Adipocyte (in vitro differentiated cells): ENCODE data around the gene BMX.

Experiments used
- DNase-seq: peaks from one replicate; pipeline ENCODE4 v3.0.0-alpha.2; 2015; ENCODE audit warnings: low read depth
- H3K27me3 ChIP-seq: replicated peaks from 2 replicates; pipeline ENCODE4 v1.7.0; 2013; ENCODE audit warnings: mild to moderate bottlenecking, low read length, moderate library complexity; ENCODE audit not compliant: control insufficient read depth, insufficient read depth
- H3K36me3 ChIP-seq: 2 replicates; pipeline ENCODE4 v1.7.0; 2013; ENCODE audit warnings: low read length, mild to moderate bottlenecking, moderate library complexity; ENCODE audit not compliant: control insufficient read depth, insufficient read depth, severe bottlenecking
- H3K4me1 ChIP-seq: 2 replicates; pipeline ENCODE4 v1.7.0; 2013; ENCODE audit warnings: mild to moderate bottlenecking, low read length, moderate library complexity; ENCODE audit not compliant: control insufficient read depth, insufficient read depth
- H3K4me3 ChIP-seq: 2 replicates; pipeline ENCODE4 v1.7.0; 2013; ENCODE audit warnings: mild to moderate bottlenecking, low read length, moderate library complexity
- H3K9ac ChIP-seq: 2 replicates; pipeline ENCODE4 v1.7.0; 2013; ENCODE audit warnings: mild to moderate bottlenecking, low read length, moderate library complexity
- H3K9me3 ChIP-seq: 2 replicates; pipeline ENCODE4 v1.7.0; 2013; ENCODE audit warnings: mild to moderate bottlenecking, low read length, moderate library complexity; ENCODE audit not compliant: control insufficient read depth

Gene BMX

DNA sequence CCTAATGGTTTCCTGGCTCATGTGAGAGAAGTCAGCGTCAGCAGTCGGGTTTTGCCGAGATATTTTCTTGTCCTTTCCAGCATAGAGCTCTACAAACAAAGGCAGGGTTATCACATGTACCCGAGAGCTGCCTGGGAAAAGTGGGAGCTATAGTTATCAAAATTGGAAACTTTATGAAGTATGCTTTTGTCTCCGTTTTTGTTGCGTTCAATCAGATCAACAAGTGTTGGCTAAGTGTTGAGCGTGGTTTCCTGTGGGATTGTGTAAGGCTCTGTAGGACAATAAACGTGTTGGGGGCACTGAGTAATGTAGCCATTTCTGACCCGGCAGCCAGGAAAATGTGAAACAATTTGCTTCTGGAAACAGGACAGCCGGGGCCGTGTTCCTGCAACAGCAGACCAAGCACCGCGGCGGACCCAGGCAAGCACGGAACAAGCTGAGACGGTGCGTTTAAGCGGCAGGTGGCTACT lies at the start of gene BMX:
Gene BMX, plus strand, starts transcription at position 311 of the 470 bp plus-strand sequence. CDS start 7,547 bp downstream, outside the sequence.
- Histone ChIP-seq H3K4me3 (peak within 1 kb of the TSS; percentile 62), H3K4me1 (peaks cover 15% of the 10 kb centered on the region), H3K9ac (no peak within 1 kb of the TSS), H3K9me3 (no peaks in the 10 kb centered on the region), H3K36me3 (no peaks in the 10 kb centered on the region), H3K27me3 (peaks cover 39% of the 10 kb centered on the region)
- no peak for DNase-seq

DNA sequence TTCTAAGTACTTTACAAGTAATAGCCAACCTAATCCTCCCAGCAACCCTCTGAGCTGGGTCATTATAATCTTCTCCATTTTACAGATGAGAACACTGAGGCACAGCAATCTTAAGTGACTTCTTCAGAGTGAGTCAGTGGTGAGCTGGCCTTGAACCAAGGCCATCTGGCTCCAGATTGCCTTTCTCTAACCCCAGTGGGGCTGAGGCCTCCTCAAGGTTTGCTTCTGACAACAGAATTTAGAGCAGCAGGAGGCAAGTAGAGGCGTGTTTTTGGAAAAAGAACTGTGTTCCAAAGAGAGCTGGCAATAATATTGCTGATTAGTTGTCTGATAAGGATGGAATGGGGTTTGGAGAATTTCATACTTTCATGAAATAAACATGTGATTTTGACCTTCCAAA lies 48.7 kb upstream of the BMX start:
- H3K4me3 ChIP-seq: no peak overlapping the region
- peak; percentile 58 for DNase-seq
- H3K27me3 ChIP-seq: peaks cover 4% of the 10 kb centered on the region
- no peaks in the 10 kb centered on the region for H3K9me3 ChIP-seq
- peaks cover 9% of the 10 kb centered on the region for H3K4me1 ChIP-seq
- H3K9ac ChIP-seq: no peak overlapping the region
- H3K36me3 ChIP-seq: peaks cover 11% of the 10 kb centered on the region

DNA sequence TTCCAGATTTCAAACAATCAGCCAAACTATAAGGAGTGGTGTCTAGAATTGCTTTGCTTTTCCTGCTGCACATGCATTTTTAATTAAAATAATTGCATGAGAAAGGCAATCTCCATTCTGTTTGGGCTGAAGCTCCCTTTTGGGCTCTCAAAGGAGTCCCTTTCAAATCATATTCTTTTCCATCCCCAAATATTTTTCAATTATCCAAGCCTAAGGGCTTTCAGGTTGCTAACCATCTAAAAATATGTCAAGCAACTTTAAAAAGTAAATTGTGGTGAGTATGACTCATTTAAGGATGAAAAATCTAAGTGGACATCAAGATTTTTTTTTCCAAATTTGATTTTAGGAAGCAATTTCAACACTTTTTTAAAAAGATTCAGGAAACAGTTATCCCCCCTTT lies 35.9 kb upstream of the BMX start:
- H3K36me3 ChIP-seq: peaks cover 3% of the 10 kb centered on the region
- DNase-seq: peak; percentile 51
- H3K9ac ChIP-seq: no peak overlapping the region
- H3K4me1 ChIP-seq: peaks cover 10% of the 10 kb centered on the region
- H3K9me3 ChIP-seq: no peaks in the 10 kb centered on the region
- peaks cover 7% of the 10 kb centered on the region for H3K27me3 ChIP-seq
- no peak overlapping the region for H3K4me3 ChIP-seq

DNA sequence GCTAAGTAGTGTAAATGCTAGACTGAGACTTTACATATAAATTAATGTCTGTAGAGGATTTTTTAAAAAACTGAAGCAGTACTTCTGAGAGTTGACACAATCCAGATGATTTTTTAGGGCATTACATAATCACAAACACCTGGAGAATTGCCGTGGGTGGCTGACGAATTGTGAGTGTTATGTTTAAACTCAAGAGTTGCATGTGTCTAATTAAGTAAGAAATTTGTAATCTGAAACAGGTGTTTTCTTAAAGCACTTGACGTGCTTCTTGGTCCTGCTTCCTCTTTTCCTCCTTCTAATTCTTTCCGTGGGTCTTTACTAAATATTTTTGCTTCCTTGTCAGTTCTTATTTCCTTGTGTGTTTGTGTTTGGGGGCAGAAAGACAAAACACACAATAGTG lies 35.3 kb upstream of the BMX start:
- no peak overlapping the region for H3K9ac ChIP-seq
- peak; percentile 72 for DNase-seq
- H3K4me1 ChIP-seq: peaks cover 10% of the 10 kb centered on the region
- H3K27me3 ChIP-seq: peaks cover 5% of the 10 kb centered on the region
- H3K9me3 ChIP-seq: no peaks in the 10 kb centered on the region
- peaks cover 3% of the 10 kb centered on the region for H3K36me3 ChIP-seq
- no peak overlapping the region for H3K4me3 ChIP-seq

DNA sequence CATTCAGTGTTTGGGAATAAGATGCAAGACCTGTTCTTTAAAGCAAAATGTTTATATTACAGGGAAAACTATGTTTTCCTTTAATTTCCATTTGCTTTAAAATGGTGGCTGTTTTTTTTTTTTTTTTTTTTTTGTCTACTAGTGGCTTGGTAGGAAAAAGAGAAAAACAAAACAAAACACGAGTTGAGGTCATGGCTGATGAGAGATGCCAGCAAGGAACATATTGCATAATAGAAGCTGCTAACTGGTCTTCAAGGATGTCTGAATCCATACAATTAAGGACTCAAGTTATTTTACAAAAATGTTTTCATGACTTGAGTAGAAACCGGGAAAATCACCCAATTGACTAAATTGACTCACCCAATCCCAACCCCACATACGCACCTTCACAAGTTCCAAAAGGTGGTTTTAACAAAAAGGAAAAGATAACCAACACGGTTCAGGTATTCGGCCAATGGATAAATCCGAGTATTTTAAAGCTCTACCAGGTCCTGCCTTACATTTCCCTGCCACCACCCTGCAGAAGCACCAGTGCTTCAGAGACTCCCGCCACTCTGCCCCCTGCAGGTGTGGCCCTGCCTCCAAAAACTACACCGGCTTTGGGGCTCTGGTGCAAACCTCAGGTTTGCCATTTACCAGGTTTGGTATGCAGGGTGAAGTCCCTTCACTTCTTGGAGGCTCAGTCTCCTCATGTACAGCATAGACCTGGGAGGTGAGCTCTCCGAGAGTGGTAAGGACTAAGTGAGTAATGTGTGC lies 34.5 kb upstream of the BMX start:
- peak; percentile 65 for DNase-seq

DNA sequence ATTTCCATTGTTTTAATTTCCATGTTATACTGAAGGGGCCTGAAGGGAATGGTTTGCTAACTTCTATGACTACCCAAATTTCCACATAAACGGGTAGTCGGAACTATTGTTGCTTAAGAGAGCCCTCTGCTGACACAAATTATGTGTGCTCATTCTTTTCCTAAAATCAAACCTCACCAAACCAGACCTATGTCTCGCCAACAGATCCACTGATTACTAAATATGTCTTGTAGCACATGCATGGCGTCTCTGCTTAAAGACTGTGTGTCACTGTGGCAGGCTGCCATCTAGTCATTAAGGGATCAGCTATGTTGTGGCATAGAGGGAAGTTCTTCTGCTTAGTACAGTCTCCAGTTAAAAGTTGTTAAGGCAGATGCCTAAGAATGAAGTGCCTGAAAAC lies 32.6 kb upstream of the BMX start:
- Histone ChIP-seq H3K4me3 (no peak overlapping the region), H3K36me3 (no peaks in the 10 kb centered on the region), H3K27me3 (peaks cover 1% of the 10 kb centered on the region), H3K9ac (no peak overlapping the region), H3K9me3 (no peaks in the 10 kb centered on the region), H3K4me1 (peaks cover 15% of the 10 kb centered on the region)
- DNase-seq: peak; percentile 82

More for the DNA sequence above, 34.5 kb upstream of the BMX start:
- H3K4me3 ChIP-seq: no peak overlapping the region
- H3K4me1 ChIP-seq: peaks cover 10% of the 10 kb centered on the region
- no peaks in the 10 kb centered on the region for H3K36me3 ChIP-seq
- H3K9me3 ChIP-seq: no peaks in the 10 kb centered on the region
- no peak overlapping the region for H3K9ac ChIP-seq
- H3K27me3 ChIP-seq: peaks cover 5% of the 10 kb centered on the region

DNA sequence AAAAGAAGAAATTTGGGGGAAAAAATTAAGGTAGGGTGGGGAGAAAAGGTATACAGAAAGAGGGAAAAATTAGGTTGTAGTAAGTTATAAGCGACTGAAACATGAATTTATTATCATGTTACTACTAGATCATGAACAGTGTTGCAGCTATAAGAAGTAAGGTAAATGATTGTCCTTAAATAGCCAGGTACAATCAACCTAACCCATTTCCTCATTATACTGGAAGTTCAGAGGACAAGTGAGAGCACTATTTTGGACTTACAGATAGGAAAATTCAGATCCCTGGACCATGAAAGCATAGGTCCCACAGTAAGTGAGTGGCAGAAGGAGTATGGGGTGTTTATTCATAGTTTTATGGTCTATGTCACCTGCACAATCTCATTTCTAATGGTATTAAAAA lies 31.0 kb upstream of the BMX start:
- Histone ChIP-seq H3K4me1 (peaks cover 15% of the 10 kb centered on the region), H3K4me3 (no peak overlapping the region), H3K27me3 (no peaks in the 10 kb centered on the region), H3K36me3 (no peaks in the 10 kb centered on the region), H3K9me3 (no peaks in the 10 kb centered on the region), H3K9ac (no peak overlapping the region)
- DNase-seq: no peak

DNA sequence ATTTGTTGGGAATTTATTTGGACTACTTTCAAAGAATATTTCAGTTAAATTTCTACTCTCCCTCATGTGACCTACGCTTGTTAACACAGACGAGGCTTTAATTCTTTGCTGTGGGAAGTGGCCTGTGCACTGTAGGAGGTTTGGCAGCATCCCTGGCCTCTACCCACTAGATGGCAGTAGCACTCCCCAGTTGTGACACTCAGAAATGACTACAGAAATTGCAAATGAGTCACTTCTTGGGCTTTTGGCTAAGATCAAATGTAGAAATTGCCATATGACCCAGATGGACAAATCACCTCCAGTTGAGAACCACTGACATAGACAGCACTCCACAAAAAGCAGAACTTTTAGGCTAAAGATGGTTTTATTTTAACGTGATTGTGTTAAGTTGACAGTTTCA lies 29.6 kb upstream of the BMX start:
- Histone ChIP-seq H3K4me1 (peaks cover 9% of the 10 kb centered on the region), H3K36me3 (no peaks in the 10 kb centered on the region), H3K9me3 (no peaks in the 10 kb centered on the region), H3K27me3 (peaks cover 6% of the 10 kb centered on the region), H3K9ac (no peak overlapping the region), H3K4me3 (no peak overlapping the region)
- peak; percentile 80 for DNase-seq

DNA sequence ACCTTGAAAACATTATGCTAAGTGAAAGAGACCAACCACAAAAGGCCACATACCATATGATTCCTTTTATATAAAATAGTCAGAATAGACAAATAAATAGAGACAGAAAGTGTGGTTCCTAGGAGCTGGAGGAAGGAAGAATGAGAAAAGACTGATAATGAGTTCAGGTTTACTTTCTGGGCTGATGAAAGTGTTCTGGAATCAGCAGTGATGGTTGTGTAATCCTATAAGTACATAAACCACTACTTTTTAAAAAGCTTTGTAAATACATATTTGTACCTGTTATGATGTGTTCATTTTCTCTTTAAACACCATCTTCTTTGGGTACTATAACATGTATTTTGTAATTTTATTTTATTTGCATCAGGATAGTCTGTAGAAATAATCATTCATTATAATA lies 28.1 kb upstream of the BMX start:
- Histone ChIP-seq H3K4me1 (peaks cover 9% of the 10 kb centered on the region), H3K36me3 (no peaks in the 10 kb centered on the region), H3K27me3 (peaks cover 6% of the 10 kb centered on the region), H3K9me3 (no peaks in the 10 kb centered on the region), H3K4me3 (no peak overlapping the region), H3K9ac (no peak overlapping the region)
- peak; percentile 48 for DNase-seq

DNA sequence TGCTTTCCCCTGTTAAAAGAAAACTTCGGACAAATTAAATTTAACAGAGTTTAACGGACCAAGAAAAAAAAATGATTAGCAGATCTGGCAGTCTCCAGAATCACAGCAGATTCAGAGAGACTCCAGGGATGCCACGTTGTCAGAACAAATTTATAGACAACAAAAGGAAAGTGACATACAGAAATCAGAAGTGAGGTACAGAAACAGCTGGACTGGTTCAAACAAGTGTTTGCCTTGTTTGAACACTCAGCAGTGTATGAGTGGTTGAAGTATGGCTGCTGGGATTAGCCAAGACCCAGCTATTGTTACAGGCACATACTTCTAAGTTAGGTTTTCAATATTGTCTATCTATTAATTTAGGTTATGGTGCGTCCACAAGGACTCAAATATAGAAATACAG lies 26.6 kb upstream of the BMX start:
- DNase-seq: no peak
- Histone ChIP-seq H3K9me3 (no peaks in the 10 kb centered on the region), H3K4me3 (no peak overlapping the region), H3K9ac (no peak overlapping the region), H3K27me3 (peaks cover 13% of the 10 kb centered on the region), H3K36me3 (peaks cover 6% of the 10 kb centered on the region), H3K4me1 (peaks cover 5% of the 10 kb centered on the region)

DNA sequence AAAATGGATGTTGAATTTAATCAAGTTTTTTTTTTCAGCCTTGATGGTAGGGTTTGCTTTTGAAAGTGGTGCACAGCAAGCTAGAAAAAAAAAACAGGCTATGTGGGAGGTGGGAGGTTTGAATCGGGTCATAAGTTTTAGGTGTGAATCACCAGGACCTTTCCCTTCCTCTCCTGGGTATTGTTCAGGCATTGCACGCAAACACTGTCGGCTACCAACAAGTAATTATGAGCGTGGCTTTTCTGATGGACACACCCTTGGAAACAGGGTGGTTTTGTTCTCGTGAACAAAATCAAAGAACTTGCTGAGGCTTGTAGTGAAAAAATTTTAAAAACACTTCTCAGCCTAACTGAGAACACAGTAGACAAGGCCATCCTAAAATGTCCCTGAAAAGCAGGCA lies 25.6 kb upstream of the BMX start:
- Histone ChIP-seq H3K4me1 (peaks cover 5% of the 10 kb centered on the region), H3K27me3 (peaks cover 13% of the 10 kb centered on the region), H3K9me3 (no peaks in the 10 kb centered on the region), H3K9ac (no peak overlapping the region), H3K36me3 (peaks cover 6% of the 10 kb centered on the region), H3K4me3 (no peak overlapping the region)
- no peak for DNase-seq

DNA sequence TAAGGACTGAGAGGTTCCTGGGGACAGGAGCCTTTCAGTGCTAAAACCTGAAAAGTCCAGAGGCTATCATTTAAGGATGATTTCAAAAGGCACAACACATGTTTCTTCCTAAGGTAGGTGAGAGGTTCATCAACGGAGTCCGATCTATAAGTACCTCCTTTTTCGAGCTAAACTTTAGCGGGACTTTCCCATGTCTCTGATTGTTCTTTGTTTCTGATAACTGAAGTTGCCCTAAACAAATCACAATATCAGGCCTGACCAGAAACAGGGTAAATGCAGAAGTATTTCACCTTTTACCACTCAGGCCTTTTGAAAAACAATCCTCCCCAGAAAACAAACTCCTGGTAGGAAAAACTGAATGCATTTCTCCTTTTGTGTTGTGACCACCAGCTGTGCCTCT lies 25.1 kb upstream of the BMX start:
- no peak overlapping the region for H3K4me3 ChIP-seq
- H3K9me3 ChIP-seq: no peaks in the 10 kb centered on the region
- no peak for DNase-seq
- H3K27me3 ChIP-seq: peaks cover 13% of the 10 kb centered on the region
- H3K36me3 ChIP-seq: peaks cover 6% of the 10 kb centered on the region
- H3K4me1 ChIP-seq: peaks cover 5% of the 10 kb centered on the region
- no peak overlapping the region for H3K9ac ChIP-seq
